OCI-LY7 (cell line): Measurements from ENCODE around the gene KCNMA1. TPM values are rescaled to one million over a fixed set of nuclear protein-coding genes. Genes with fewer than 3 reads are reported as not detected.

Experiments used
- BruUV-seq: library from RNA; stranded (reverse); fragments of 400-500 nt; replicated peaks from 2 replicates; lab custom pipeline; 2021; lab: Mats Ljungman, UMichigan
- CTCF ChIA-PET: fragments of 300-600 bp; sonication (Branson Sonifier 250); formaldehyde crosslinking; loops from one replicate; lab custom pipeline; 2022; ENCODE audit warnings: antibody characterized with exemption; ENCODE audit not compliant: unreplicated experiment; lab: Charles Lee
- POLR2A ChIA-PET: fragments of 300-600 bp; sonication (Branson Sonifier 250); formaldehyde crosslinking; loops from one replicate; lab custom pipeline; 2022; ENCODE audit warnings: antibody characterized with exemption; lab: Charles Lee
- DNase-seq: peaks from one replicate; pipeline ENCODE4 v3.0.0-alpha.2; 2015; ENCODE audit warnings: low spot score
- H2AFZ ChIP-seq: fragments of 200-600 bp; sonication (generic), shearing (Covaris generic); 2 replicates; pipeline ENCODE4 v1.6.1; 2014; ENCODE audit warnings: mild to moderate bottlenecking, antibody characterized with exemption, low read length, moderate library complexity
- H3K27ac ChIP-seq: fragments of 200-600 bp; sonication (generic); 2 replicates; pipeline ENCODE4 v1.5.1; 2014; ENCODE audit warnings: mixed run types, low read depth, mild to moderate bottlenecking, moderate library complexity, low read length, inconsistent platforms; ENCODE audit not compliant: poor library complexity, severe bottlenecking
- H3K36me3 ChIP-seq: fragments of 200-600 bp; sonication (generic); 2 replicates; pipeline ENCODE4 v1.6.1; 2014; ENCODE audit warnings: mild to moderate bottlenecking, antibody characterized with exemption, low read length, moderate library complexity, mixed read lengths; ENCODE audit not compliant: insufficient read depth
- H3K4me1 ChIP-seq: fragments of 200-600 bp; sonication (generic); 2 replicates; pipeline ENCODE4 v1.5.1; 2014; ENCODE audit warnings: mild to moderate bottlenecking, low read length; ENCODE audit not compliant: insufficient read depth, poor library complexity, severe bottlenecking
- H3K4me2 ChIP-seq: fragments of 200-600 bp; sonication (generic); 2 replicates; pipeline ENCODE4 v1.6.1; 2014; ENCODE audit warnings: mild to moderate bottlenecking, low read length
- H3K4me3 ChIP-seq: fragments of 200-600 bp; sonication (generic); 2 replicates; pipeline ENCODE4 v1.5.1; 2014; ENCODE audit warnings: mild to moderate bottlenecking, low read depth, low read length; ENCODE audit not compliant: poor library complexity, severe bottlenecking
- H3K79me2 ChIP-seq: fragments of 200-600 bp; sonication (generic); 2 replicates; pipeline ENCODE4 v1.6.1; 2016; ENCODE audit warnings: low read depth, mild to moderate bottlenecking, low read length, moderate library complexity, mixed read lengths; ENCODE audit not compliant: insufficient read depth
- H3K9me2 ChIP-seq: fragments of 200-600 bp; sonication (generic); 2 replicates; pipeline ENCODE4 v1.6.1; 2016; ENCODE audit warnings: mild to moderate bottlenecking, low read length, mixed read lengths; ENCODE audit not compliant: insufficient read depth
- H3K9me3 ChIP-seq: fragments of 200-600 bp; sonication (generic); 2 replicates; pipeline ENCODE4 v1.6.1; 2014; ENCODE audit warnings: mild to moderate bottlenecking, mixed run types, low read length, mixed read lengths
- H4K20me1 ChIP-seq: fragments of 200-600 bp; sonication (generic); 2 replicates; pipeline ENCODE4 v1.6.1; 2014; ENCODE audit warnings: mild to moderate bottlenecking, antibody characterized with exemption, low read length, moderate library complexity, mixed read lengths; ENCODE audit not compliant: insufficient read depth
- EZH2phosphoT487 ChIP-seq: fragments of 200-600 bp; sonication (generic); IDR thresholded peaks from 2 replicates; pipeline ENCODE4 v1.6.1; 2018; ENCODE audit warnings: low read depth, borderline replicate concordance, mild to moderate bottlenecking, mixed run types, antibody characterized with exemption, low read length, moderate library complexity, mixed read lengths
- intact Hi-C: fragments of 100-400 bp; cut with micrococcal nuclease; formaldehyde crosslinking; loops from one replicate; pipeline ENCODE4 v1.10.0; 2022; ENCODE audit not compliant: unreplicated experiment
- total RNA-seq, 2 experiments: library from RNA; depleted of rRNA in 1 of 2; stranded (reverse); fragments of >200 nt in 1 of 2; shearing (Covaris generic) in 1 of 2; gene quantifications; 2 replicates each; pipeline ENCODE4 v1.2.3, GENCODE V29; 2014 to 2022
- TF ChIP-seq, protein P1 (sequence below): fragments of 200-600 bp; sonication (generic); conservative IDR thresholded peaks from 2 replicates; pipeline ENCODE4 v1.5.1; 2014; ENCODE audit warnings: mild to moderate bottlenecking, antibody characterized with exemption, low read length, moderate library complexity, mixed read lengths

KCNMA1 gene
- total RNA-seq, 2 experiments from 2014 or later, result not detected

DNA sequence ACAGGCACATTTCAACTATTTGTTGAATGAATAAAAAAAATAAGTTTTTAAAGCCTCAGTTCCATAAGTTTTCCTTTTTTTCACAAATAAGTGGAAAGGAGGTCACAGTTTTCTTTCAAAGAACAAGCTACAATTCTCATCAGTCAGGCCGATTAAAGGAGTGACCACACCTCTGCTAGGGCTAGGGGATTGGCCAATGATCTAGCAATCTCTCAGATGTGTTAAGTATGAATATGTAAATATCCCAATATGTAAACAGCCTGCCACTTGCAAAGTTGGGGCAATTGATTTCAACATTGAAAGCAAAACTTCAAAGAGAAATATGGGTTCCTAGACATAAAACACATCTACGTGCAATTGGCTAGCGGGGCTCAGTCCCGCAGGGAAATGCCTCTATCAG, 614.9 kb downstream of the KCNMA1 start:
- CTCF ChIA-PET, result no interaction called here
- Histone ChIP-seq H3K4me1 (no peaks in the 10 kb centered on the region), H3K27ac (no peak overlapping the region), H3K9me2 (no peaks in the 10 kb centered on the region), H3K36me3 (no peaks in the 10 kb centered on the region), H3K79me2 (no peaks in the 10 kb centered on the region), H3K4me2 (no peak overlapping the region), H2AFZ (no peak overlapping the region), H4K20me1 (no peaks in the 10 kb centered on the region), H3K9me3 (no peaks in the 10 kb centered on the region), H3K4me3 (no peak overlapping the region)
- TF ChIP-seq EZH2phosphoT487, result no peak
- no peak for DNase-seq
- POLR2A ChIA-PET, result no interaction called here
- intact Hi-C loops, result no loop called here
- BruUV-seq, result no TSS peak

GRCh38 chr10:77021966-77022490, 615.6 kb downstream of the KCNMA1 start:
- no peaks in the 10 kb centered on the region for H3K4me1 ChIP-seq
- no peak for DNase-seq
- no peaks in the 10 kb centered on the region for H3K9me2 ChIP-seq
- H4K20me1 ChIP-seq, result no peaks in the 10 kb centered on the region
- ChIA-PET POLR2A (no interaction called here), CTCF (no interaction called here)
- H3K4me3 ChIP-seq, result no peak overlapping the region
- H3K79me2 ChIP-seq, result no peaks in the 10 kb centered on the region
- no peak overlapping the region for H2AFZ ChIP-seq
- TF ChIP-seq, protein P1, sequence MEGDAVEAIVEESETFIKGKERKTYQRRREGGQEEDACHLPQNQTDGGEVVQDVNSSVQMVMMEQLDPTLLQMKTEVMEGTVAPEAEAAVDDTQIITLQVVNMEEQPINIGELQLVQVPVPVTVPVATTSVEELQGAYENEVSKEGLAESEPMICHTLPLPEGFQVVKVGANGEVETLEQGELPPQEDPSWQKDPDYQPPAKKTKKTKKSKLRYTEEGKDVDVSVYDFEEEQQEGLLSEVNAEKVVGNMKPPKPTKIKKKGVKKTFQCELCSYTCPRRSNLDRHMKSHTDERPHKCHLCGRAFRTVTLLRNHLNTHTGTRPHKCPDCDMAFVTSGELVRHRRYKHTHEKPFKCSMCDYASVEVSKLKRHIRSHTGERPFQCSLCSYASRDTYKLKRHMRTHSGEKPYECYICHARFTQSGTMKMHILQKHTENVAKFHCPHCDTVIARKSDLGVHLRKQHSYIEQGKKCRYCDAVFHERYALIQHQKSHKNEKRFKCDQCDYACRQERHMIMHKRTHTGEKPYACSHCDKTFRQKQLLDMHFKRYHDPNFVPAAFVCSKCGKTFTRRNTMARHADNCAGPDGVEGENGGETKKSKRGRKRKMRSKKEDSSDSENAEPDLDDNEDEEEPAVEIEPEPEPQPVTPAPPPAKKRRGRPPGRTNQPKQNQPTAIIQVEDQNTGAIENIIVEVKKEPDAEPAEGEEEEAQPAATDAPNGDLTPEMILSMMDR, result no peak
- H3K36me3 ChIP-seq, result no peaks in the 10 kb centered on the region
- H3K27ac ChIP-seq, result no peak overlapping the region
- H3K4me2 ChIP-seq, result no peak overlapping the region
- intact Hi-C loops, result no loop called here
- no TSS peak for BruUV-seq
- no peaks in the 10 kb centered on the region for H3K9me3 ChIP-seq

- TF ChIP-seq, protein P1, result no peak
- no peak for TF ChIP-seq EZH2phosphoT487
- Histone ChIP-seq H3K4me1 (no peaks in the 10 kb centered on the region), H3K4me2 (no peak overlapping the region), H3K4me3 (no peak overlapping the region), H3K9me2 (no peaks in the 10 kb centered on the region), H3K9me3 (no peaks in the 10 kb centered on the region), H3K27ac (no peak overlapping the region), H2AFZ (no peak overlapping the region), H4K20me1 (no peaks in the 10 kb centered on the region), H3K79me2 (no peaks in the 10 kb centered on the region), H3K36me3 (no peaks in the 10 kb centered on the region)
- intact Hi-C loops, result no loop called here
- ChIA-PET POLR2A (no interaction called here), CTCF (no interaction called here)
- no TSS peak for BruUV-seq
- no peak for DNase-seq
Observed at GRCh38 chr10:77020426-77021040, 617.1 kb downstream of the KCNMA1 start.
